GM12875 (cell line): ENCODE data around the gene DNAH11.

Source experiments
- H3K4me3 ChIP-seq: one replicate; pipeline ENCODE4 v1.5.1; 2011; ENCODE audit warnings: low read depth, low read length, control low read depth
- TF ChIP-seq, protein P1 (sequence below): IDR thresholded peaks from 2 replicates; pipeline ENCODE4 v1.5.1; 2011; ENCODE audit warnings: low read depth, mild to moderate bottlenecking, control low read depth, inconsistent platforms, low read length, moderate library complexity, borderline replicate concordance; ENCODE audit not compliant: insufficient read depth

Gene DNAH11

DNA sequence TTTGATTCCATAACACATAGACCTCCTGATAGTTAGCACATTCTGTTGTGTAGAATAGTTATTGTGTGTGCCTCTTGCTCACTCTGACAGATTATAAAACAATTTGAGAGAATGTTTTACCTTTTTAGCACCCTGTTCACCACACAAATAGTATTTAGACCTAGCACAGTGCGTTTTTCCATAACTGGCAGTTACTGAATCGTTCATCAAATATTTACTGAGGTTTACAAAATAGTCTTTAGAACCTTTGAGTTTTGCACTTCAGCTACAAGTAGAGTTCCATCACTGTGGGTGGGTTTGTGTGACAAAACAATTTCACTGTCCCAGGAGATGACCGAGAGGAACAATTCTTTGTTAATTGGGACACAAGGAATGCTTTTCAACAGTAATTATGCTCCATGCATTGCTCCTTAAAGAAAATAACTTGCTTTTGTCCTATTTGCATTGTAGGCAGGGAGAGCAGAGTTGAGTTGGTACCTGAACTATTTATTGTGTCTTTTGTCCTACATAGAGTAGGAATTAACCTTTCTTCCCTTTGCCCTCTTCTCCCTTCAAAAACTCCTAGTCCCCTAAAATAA is 62.3 kb downstream of the DNAH11 start:
- TF ChIP-seq, protein P1, sequence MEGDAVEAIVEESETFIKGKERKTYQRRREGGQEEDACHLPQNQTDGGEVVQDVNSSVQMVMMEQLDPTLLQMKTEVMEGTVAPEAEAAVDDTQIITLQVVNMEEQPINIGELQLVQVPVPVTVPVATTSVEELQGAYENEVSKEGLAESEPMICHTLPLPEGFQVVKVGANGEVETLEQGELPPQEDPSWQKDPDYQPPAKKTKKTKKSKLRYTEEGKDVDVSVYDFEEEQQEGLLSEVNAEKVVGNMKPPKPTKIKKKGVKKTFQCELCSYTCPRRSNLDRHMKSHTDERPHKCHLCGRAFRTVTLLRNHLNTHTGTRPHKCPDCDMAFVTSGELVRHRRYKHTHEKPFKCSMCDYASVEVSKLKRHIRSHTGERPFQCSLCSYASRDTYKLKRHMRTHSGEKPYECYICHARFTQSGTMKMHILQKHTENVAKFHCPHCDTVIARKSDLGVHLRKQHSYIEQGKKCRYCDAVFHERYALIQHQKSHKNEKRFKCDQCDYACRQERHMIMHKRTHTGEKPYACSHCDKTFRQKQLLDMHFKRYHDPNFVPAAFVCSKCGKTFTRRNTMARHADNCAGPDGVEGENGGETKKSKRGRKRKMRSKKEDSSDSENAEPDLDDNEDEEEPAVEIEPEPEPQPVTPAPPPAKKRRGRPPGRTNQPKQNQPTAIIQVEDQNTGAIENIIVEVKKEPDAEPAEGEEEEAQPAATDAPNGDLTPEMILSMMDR, result no peak
- no peak overlapping the region for H3K4me3 ChIP-seq

DNA sequence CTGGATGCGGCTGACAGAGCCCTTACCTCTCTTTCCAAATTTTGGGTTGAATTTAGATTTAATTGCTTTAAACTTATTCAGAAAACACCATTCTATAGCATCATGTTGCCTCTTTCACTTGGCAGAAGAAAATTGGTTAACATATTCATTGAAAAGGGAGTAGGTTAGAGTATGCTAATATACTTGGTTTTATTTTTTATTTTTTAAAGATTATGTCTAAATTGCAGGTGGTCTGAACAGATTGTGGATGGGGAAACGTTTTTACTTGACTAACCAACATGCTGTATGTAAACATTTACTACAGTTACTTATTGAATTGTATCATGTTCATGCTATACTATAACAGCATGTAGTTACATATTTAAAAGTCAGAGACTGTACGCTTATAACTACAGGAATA is 65.6 kb downstream of the DNAH11 start:
- TF ChIP-seq, protein P1, result no peak
- no peak overlapping the region for H3K4me3 ChIP-seq

DNA sequence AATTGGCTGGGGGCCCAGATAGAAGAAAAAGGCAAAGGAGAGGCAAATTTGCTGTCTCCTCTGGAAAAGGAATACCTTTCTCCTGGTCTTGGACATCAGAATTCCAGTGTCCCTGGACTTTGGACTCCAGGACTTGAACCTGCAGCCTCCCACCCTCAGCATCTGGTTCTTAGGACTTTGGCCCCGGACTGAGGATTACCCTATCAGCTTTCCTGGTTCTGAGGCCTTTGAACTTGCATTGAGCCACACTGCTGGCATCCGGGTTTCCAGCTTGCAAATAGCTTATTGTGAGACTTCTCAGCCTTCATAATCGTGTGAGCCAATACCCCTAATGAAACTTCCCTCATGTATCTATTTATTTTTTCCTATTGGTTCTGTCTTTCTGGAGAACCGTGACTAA is 68.3 kb downstream of the DNAH11 start:
- no peak overlapping the region for H3K4me3 ChIP-seq
- TF ChIP-seq, protein P1, result no peak

DNA sequence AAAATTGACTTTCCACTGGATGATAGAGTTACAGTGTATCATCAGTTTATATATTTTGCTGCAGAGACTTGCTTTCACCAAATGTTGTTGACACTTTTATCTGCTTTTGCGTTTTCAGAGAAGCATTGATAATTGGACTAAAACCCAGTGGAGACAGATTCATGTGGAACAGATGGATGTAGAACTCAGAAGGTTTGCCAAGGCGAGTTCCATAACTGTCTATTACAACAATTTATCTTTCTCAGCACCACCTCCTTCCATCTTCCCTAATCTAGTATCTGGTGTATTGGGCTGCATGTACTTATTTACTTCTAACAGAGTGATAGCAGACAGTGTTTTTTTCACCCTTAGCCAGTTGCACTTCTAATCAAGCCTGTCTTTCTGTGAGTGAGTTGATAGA is 73.3 kb downstream of the DNAH11 start:
- TF ChIP-seq, protein P1, result no peak

DNA sequence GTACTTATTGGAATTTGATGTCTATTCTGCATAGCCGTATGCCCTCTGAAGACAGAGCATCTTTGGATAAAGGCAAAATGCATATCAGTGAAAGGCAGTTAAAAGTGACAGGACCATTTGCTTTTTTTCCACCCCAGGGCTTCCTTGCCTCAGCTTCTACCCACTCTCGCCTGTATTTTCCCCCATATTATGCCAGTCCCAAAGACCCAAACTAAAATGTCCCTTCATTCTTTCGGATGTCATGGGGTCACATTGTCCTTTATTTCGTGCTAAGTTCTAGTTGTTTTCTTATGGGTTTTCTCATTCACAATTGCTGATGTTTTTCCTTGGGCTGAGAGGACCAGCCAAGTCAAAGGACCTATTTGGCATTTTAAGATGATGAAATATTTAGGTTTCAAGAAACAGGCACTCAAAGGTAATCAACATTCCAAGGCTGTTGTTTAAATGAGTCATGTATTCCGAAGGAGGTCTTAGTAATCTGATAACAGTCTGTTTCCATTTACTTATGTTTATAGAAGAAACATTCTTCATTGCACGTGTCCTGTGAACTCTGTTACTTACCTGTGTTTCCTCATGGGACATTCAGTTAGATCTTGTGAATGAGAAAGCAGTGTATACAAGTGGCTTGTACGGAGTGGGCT is 74.1 kb downstream of the DNAH11 start:
- TF ChIP-seq, protein P1, result no peak

More for the DNA sequence above, 73.3 kb downstream of the DNAH11 start:
- H3K4me3 ChIP-seq, result no peak overlapping the region

DNA sequence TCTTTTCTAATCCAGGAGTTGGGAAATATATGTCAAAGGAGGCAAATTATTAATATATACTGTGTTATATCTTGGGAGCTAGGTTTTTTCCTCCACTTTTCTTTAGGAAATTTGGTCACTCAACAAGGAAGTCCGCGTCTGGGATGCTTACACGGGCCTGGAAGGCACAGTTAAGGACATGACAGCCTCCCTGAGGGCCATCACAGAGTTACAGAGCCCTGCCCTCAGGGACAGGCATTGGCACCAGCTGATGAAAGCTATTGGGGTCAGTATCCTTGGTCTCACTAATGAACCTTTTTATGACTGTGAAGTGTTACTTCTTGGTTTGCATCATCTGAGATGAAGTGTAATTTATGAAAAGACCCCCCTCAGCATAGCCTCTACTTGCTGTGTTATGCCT is 74.7 kb downstream of the DNAH11 start:
- no peak overlapping the region for H3K4me3 ChIP-seq
- TF ChIP-seq, protein P1, result no peak

More for the DNA sequence above, 74.1 kb downstream of the DNAH11 start:
- no peak overlapping the region for H3K4me3 ChIP-seq

DNA sequence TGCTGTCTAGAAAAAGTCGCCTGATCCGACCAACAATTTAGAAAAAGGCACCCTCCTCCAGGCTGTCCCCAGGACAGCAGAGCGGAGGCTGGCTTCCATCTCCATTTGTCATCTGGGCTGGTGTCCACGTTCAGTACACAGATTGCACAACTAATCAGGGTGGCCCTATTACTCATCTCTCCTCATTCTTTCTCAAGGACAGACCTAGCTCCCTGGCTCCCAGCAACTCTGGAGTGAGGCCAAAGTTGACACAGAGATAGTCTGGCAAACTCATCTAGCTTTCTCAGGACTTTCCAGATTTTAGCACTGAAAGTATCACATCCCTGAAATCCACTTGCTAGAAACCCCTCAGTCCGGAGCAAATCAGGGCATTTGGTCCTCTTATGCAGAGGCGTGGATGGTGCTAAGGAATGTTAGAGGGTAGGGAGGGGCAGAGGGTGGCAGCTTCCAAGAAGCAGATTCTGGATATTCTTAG is 75.1 kb downstream of the DNAH11 start:
- TF ChIP-seq, protein P1, result no peak
- no peak overlapping the region for H3K4me3 ChIP-seq
